Frontal cortex (tissue), 4 donors: ENCODE measurements around the gene CTAGE1. TPM values are rescaled to one million over a fixed set of nuclear protein-coding genes. Genes with fewer than 3 reads are reported as not detected.

Experiments used
- DNase-seq, 2 donors: peaks; one replicate each; pipeline ENCODE4 v3.0.0; 2012; ENCODE audit warnings: low spot score in 2 of 2
- FAIRE-seq: peaks from 2 replicates; lab custom pipeline; 2012; peaks lifted over from hg19 to GRCh38; lab: Jason Lieb, UNC
- total RNA-seq: library from RNA; depleted of rRNA; stranded (reverse); fragments of >200 nt; gene quantifications from one replicate; pipeline ENCODE4 v1.2.3, GENCODE V29; 2014
- donor health status: control.
- donor health status: control.
- donor health status: control.

CTAGE1 gene
- total RNA-seq, 1 donor from 2014 or later, result not detected

DNA sequence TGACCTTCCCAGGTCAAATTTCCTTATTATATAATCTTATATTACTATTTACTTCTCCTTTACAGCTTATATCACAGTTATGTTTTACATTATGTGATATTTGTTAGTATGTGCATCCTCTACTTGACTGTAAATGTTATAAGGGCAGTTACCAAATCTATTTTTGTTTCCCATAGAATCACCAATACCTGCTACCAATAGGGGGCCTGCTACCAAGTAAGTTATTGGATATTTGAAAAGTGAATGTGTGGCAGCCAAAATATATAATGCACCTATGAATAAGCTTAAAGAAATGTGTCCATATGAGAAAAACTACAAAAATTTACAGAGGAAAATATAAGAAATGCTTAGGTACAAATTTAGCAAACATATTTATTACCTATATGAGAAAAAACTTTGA is 23.9 kb upstream of the CTAGE1 start:
- DNase-seq (no peak), FAIRE-seq (no peak)

- FAIRE-seq, result no peak
- DNase-seq, result no peak
These were observed 21.7 kb upstream of the CTAGE1 start for GRCh38 chr18:22439447-22439846.

- FAIRE-seq (no peak), DNase-seq (no peak)
These were observed 18.4 kb upstream of the CTAGE1 start for GRCh38 chr18:22436136-22436535.

DNA sequence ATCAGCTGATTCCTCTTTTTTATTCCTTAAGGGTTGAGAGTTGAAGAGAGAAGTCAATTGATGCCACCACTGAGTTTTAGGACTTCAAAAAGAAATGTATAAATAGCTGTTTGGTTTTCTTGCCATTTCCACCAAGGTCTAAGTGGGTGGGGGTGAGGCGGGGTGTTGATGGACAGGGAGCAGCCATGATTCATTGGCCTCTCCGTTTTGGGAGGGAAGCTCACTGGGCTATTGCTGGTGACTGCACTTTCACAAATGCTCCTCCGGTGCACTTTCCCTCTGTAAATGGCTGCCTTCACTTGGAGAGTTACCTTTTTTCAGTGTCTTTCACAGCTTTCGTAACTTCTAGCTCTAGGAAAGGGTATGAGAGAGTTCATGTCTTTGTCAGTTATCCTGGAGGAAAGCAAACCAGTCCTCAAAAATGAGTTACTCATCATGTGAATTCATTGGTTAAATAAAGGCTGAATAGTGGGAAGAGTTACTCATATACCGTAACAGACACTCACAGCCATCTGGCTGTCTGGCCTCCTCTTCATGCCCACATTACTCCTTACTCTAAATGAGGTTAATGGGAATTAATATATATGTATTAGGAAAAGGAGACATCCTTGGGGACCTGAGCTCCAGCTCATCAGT is 17.4 kb upstream of the CTAGE1 start:
- FAIRE-seq, result no peak

DNA sequence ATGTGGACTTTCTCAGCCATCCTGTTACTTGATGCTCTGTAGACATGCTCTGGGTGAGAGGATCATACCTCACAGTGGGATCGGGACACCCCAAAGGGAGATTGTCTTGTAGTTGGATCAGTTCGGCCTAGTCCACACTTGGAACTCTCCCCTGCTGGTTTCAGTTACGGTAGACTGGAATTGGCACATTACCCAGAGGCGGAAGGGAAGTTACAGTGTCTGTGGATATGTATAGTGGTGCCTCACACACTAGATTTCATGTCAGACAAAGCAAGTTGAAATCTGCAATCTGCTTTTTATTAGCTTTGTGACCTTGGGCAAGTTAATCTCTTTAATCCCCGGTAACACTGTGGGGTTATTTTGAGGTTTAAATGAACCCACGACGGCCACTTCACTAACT is 16.2 kb upstream of the CTAGE1 start:
- DNase-seq (no peak), FAIRE-seq (no peak)

More for the DNA sequence above, 17.4 kb upstream of the CTAGE1 start:
- no peak for DNase-seq

DNA sequence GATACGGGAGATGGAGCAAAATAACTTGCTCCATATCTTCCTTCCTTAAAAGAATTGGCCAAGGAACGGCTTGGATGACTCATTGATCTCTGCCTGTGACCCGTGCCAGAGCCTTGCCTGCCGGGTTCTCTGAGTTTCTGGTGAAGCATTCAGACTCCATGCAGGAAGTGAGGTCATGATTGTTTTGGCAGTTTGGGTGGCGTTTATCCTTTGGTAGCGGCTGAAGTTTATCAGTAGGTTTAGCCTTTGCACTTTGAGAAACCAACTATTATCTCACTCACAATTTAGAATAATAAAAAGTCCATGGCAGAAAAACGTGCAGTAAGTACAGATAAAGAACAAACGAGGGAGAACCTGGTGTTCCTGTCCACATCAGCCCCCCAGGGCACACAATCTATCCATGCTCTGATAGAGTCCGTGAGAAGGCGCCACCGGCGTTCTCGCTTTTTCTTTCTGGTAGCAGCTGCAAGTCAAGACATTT is 15.0 kb upstream of the CTAGE1 start:
- DNase-seq, result no peak

DNA sequence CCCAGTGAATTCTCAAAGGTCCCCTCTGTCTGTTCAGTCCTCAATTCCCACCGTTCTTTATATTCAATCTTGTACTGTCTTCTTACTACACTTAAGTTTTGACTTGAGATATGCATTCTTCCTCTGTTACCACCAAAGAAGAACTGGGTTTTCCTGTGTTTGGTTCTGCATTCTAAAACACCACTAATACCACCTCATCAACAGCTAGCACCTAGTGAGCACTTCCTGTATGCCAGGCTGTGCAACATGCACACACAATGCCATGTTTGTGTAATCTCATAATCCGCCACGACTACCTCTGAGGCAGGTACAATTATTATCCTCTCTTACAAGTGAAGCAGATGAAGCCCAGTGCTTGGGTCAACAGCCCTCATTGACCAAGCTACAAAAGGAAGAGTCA is 11.8 kb upstream of the CTAGE1 start:
- FAIRE-seq (no peak), DNase-seq (no peak)

More for the DNA sequence above, 15.0 kb upstream of the CTAGE1 start:
- no peak for FAIRE-seq

- FAIRE-seq, result no peak
- no peak for DNase-seq
These were observed 11.0 kb upstream of the CTAGE1 start for GRCh38 chr18:22428672-22429071.

DNA sequence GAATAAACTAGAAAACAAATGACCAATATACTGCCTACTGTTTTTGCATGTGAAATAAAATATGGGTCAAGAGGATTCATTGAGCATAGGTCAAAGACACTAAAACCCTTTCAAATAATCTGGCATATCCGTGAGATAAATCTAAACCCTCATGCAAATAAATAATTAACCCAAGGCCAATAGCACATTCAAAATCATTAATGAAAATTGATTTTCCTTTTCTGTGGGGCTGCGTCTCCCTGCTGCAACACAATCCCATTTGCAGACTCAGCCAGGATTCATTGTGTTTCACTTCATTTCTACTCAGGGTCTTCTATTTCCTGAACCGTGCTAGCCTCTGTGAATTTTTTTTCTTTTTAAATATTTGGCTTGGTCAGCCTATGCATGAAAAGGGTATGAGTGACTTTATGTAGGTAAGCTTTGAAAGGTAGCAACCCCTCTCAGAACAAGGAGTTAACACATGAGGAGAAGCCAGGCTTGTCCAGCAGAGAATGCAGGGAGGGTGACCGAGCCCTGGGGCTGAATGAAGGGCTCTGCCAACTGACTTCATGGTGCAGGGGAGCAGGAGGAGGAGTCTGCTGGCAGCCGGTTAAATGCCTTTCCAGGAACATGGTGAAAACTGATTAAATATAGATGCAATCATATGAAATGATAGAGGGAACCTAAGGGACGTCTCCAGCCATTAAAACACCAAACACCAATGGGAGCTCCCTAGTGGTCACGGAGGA is 10.3 kb upstream of the CTAGE1 start:
- no peak for FAIRE-seq
- no peak for DNase-seq

GRCh38 chr18:22424565-22424963 is 6.8 kb upstream of the CTAGE1 start:
- DNase-seq (no peak), FAIRE-seq (no peak)

DNA sequence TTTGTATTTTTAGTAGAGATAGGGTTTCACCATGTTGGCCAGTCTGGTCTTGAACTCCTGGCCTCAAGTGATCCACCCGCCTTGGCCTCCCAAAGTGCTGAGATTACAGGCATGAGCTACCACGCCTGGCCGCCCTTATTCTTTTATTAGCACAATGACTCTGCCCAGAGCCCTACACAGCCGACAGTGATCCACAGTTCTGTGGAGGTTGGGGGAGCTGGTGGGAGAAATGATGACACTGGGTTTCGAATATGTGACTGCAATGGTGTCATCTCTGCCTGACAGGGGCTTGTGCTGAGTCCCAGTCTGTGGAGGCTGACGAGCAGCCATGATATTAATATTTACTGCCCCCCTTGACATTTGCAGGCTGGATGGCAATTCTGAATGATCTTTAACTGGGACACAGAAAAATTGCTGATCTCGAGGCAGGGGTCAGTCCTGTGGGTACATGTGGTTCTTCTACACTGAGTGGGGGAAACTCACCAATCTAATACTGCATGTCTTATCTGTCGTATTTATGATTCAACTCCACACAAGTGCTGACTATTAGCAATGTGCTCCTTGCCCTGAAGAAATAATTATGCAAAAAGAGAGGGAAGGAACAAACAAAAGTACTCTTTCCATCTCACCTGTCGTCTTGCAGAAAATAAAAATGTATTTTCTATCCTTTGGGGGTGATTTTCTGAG is 6.3 kb upstream of the CTAGE1 start:
- FAIRE-seq (no peak), DNase-seq (no peak)

GRCh38 chr18:22422909-22423548 is 5.3 kb upstream of the CTAGE1 start:
- no peak for FAIRE-seq

DNA sequence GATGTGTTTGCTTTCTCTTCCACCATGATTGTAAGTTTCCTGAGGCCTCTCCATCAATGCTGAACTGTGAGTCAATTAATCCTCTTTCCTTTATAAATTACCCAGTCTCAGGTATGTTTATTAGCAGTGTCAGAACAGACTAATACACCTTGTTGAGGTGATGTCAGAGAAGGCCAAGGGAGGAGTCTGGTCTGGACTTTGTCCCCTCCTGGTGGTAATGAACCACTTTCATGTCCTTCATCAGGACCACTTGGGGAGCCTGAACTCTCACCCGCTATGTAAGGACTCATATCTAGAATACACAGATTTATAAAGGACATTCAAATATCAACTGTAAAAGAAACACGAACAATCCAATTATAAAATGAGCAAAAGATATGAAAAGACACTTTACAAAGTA is 2.9 kb upstream of the CTAGE1 start:
- no peak for FAIRE-seq
- DNase-seq, result no peak

More at GRCh38 chr18:22422909-22423548, 5.3 kb upstream of the CTAGE1 start:
- no peak for DNase-seq

DNA sequence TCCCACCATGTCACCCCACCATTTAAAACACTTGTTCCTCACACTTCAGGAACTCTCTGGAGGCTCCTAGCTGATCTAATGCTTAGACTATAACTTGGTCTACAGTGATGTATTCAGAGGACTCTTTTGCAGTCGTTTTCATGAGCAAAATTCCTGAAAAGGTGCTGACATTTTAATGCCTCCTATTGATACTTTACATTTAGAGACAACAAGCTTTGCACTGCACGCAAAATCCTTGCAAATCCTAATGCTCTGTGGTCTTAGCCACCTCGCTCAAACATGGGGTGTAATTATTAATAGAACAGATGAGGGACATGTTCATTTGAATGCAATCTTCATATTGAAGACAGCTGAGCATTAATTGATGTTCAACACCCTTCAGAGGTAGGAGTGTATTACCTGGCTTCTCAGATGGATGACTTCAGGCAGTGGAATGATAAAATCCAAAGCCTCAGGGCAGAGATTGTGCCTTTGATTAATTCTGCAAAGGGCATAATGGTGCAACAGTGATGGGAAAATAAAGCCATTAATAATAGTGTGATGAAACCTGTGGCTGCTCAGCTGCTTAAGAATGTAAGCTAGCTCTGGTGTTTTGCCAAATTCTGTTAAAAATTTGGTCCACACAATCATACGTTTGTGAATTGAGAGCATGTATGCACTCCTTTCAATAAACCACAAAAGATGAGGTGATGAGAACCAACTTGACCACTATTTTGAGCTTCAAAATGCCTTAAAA is 5.4 kb downstream of the CTAGE1 start:
- no peak for DNase-seq
- no peak for FAIRE-seq

DNA sequence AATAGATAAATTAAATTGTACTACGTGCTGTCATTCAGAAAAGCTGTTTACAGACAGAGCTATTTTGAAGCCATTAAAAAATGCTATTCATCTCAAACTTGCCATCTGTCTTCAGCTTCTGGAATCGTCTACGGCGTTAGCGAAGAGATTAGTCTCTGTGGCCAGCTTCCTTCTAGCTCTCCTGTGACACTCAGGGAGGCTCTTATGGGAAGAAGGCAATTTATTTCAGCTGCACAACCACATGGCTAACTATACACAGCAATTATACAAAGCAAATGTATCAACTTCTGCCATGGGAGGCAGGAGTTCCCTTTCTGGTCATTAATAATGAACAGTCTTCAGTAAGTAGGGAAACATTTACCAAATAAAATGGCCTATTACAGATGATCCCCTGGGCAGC is 6.3 kb downstream of the CTAGE1 start:
- DNase-seq, result no peak

DNA sequence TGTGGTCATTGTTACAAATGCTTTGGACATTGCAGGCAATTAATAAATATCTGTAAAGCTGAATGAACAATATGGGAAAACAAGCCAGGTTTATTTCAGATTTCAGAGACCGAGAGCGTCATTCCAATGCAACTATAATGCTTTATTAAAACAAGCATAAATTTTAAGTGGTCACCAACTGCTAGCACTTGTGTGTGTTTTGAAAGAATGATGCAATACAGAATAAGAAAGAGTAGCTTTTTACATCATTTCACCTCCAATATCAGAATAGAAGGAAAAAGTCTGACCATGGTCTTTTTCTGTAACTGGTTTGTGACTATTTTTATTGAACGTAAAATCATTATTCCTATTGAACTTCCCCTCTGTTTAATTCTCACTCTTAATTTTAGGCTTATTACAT is 7.6 kb downstream of the CTAGE1 start:
- FAIRE-seq (no peak), DNase-seq (no peak)

More for the DNA sequence above, 6.3 kb downstream of the CTAGE1 start:
- no peak for FAIRE-seq

DNA sequence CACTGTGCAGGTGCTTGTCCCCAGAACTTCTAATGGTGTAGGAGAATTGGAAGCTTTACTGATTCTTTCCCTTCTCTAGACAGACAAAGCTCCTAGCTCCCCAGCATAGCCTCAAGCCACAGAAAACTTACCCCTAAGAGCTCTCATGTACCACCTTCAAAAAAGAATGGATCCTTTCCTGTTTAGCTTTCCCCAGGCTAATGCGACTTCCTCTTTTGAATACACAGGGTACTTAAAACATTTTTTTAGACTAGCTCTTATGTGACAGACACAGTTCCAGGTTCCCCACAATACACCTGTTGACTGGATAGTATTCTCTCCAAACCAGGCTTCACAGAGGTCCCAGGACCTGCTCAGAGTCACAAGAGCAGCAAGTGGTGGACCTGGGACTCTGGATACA is 8.3 kb downstream of the CTAGE1 start:
- DNase-seq (no peak), FAIRE-seq (no peak)

GRCh38 chr18:22408059-22408458 is 9.7 kb downstream of the CTAGE1 start:
- FAIRE-seq, result no peak
- DNase-seq, result no peak

- DNase-seq (no peak), FAIRE-seq (no peak)
These were observed 12.6 kb downstream of the CTAGE1 start for GRCh38 chr18:22405142-22405541.

GRCh38 chr18:22403950-22404349 is 13.8 kb downstream of the CTAGE1 start:
- DNase-seq (no peak), FAIRE-seq (no peak)
